GM20000 (cell line): Measurements from ENCODE around the gene MAZ.
"Not testable (repeated sequence)": the region's sequence is repeated elsewhere in the genome, so short reads cannot be mapped to it uniquely, and the experiment has no call there.

Experiments
- DNase-seq: peaks from one replicate; pipeline ENCODE4 v3.0.0; 2012; ENCODE audit warnings: low spot score
- CTCF ChIP-seq: IDR thresholded peaks from 2 replicates; pipeline ENCODE4 v1.5.1; 2012; ENCODE audit warnings: mild to moderate bottlenecking, control low read depth; ENCODE audit errors: extremely low read depth, missing control alignments

Gene MAZ

DNA sequence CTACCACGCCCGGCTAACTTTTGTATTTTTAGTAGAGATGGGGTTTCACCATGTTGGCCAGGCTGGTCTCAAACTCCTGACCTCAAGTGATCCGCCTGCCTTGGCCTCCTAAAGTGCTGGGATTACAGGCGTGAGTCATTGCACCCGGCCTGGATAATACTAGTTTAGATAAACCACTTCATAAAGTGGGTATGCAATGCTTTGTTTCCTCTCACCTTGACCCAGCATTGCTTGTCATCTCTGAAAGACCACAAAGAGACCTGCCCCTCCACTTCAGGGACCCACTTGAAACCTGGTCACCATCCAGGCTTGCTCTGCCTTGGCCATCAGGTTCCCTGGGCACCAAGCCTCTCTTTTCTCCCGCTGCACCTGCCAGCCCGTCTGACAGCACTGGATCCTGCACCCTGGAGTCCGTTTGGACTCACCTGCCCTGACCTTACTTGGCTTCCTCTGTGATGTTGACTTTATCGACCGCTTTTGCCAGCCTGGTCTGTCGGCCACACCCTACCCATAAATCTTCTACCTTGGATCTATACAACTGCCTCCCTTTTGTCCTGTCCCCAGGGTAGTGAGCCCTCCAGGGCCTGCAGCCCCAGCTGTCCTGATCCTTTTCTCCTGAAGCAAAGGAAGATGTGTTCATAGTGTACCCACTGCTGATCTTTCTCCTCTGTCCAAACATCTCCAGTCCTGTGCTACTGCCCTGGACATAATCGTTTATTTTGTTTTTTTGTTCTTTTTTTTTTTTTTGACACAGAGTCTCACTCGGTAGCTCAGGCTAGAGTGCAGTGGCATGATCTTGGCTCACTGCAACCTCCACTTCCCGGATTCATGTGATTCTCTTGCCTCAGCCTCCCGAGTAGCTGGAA, 40.9 kb upstream of the MAZ start:
- TF ChIP-seq CTCF: no peak
- no peak for DNase-seq

GRCh38 chr16:29766571-29766970, 39.8 kb upstream of the MAZ start:
- no peak for DNase-seq
- no peak for TF ChIP-seq CTCF

DNA sequence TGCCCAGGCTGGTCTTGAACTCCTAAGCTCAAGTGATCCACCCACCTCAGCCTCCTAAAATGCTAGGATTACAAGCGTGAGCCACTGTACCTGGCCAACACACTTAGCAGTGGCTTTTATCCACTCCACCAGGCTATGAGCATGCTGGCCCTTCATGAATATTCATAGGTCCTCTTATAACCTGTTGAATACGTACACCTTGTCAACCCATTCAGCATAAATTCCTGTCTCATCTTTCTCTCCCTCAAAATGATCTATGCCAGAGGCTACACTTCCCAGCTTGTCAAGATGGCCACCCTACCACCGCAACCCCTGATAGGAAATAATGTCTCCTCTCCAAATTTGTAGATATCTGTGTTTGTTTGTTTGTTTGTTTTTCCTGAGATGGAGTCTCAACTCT, 39.3 kb upstream of the MAZ start:
- no peak for TF ChIP-seq CTCF
- no peak for DNase-seq

GRCh38 chr16:29769507-29769906, 36.8 kb upstream of the MAZ start:
- no peak for TF ChIP-seq CTCF

GRCh38 chr16:29770250-29770929, 35.9 kb upstream of the MAZ start:
- no peak for TF ChIP-seq CTCF
- DNase-seq: no peak

More at GRCh38 chr16:29769507-29769906, 36.8 kb upstream of the MAZ start:
- DNase-seq: no peak

DNA sequence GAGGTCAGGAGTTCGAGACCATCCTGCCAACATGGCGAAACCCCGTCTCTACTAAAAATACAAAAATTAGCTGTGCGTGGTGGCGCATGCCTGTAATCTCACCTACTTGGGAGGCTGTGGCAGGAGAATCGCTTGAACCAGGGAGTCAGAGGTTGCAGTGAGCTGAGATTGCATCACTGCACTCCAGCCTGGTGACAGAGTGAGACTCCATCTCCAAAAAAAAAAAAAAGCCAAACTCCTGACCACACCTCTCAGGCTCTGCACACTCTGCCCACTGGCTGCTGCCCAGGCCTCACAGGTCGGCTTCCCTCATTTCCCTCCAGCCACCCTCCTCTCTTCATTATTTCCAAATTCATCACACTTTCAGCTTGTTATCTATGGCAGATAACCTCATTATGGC, 34.0 kb upstream of the MAZ start:
- not testable (repeated sequence) for DNase-seq

DNA sequence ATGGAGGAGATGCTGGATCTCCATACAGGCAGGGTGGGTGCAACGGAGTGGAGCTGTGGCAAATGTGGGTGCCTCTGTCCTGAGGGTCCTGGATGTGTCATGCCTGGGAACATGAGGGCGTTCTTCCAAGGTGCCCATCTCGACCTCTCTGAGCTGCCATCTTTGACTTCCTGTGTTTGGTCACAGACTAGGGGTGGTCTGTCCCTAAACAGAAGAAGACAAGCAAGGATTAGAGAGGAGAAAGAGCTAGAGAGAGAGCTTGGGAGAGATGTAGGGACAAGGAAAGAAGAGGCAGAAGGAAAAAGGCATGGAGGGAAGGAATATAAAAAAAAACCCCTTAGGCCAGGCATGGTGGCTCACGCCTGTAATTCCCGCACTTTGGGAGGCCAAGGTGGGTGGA, 31.6 kb upstream of the MAZ start:
- no peak for DNase-seq
- no peak for TF ChIP-seq CTCF
